NCI-H526 (cell line): ENCODE measurements around the gene BRINP1.

Experiments used
- DNase-seq, 2 experiments: peaks; one replicate each; lab custom pipeline; 2025; lab: John Stamatoyannopoulos, UW

BRINP1 gene

GRCh38 chr9:119339056-119339455 lies 30.2 kb downstream of the BRINP1 start:
- no peak for DNase-seq

- DNase-seq: no peak
These were observed 31.7 kb downstream of the BRINP1 start for GRCh38 chr9:119337573-119337972.

- no peak for DNase-seq
These were observed 34.5 kb downstream of the BRINP1 start for GRCh38 chr9:119334745-119335144.

GRCh38 chr9:119333507-119334229 lies 35.6 kb downstream of the BRINP1 start:
- DNase-seq: no peak

GRCh38 chr9:119332522-119332921 lies 36.7 kb downstream of the BRINP1 start:
- no peak for DNase-seq

GRCh38 chr9:119322184-119322583 lies 47.1 kb downstream of the BRINP1 start:
- DNase-seq: no peak

GRCh38 chr9:119318371-119318770 lies 50.9 kb downstream of the BRINP1 start:
- no peak for DNase-seq

GRCh38 chr9:119313846-119314245 lies 55.4 kb downstream of the BRINP1 start:
- DNase-seq: no peak

- DNase-seq: no peak
These were observed 58.5 kb downstream of the BRINP1 start for GRCh38 chr9:119310741-119311140.

- DNase-seq: no peak
These were observed 61.8 kb downstream of the BRINP1 start for GRCh38 chr9:119307471-119307870.

- no peak for DNase-seq
These were observed 64.7 kb downstream of the BRINP1 start for GRCh38 chr9:119304555-119304954.

GRCh38 chr9:119302988-119303698 lies 66.1 kb downstream of the BRINP1 start:
- no peak for DNase-seq

- DNase-seq: no peak
These were observed 71.0 kb downstream of the BRINP1 start for GRCh38 chr9:119298076-119298853.

GRCh38 chr9:119291554-119291953 lies 77.7 kb downstream of the BRINP1 start:
- DNase-seq: no peak

GRCh38 chr9:119289740-119290433 lies 79.3 kb downstream of the BRINP1 start:
- DNase-seq: peak in 1 of 2 experiments; percentile 54

GRCh38 chr9:119284587-119285337 lies 84.5 kb downstream of the BRINP1 start:
- no peak for DNase-seq

GRCh38 chr9:119284118-119284517 lies 85.1 kb downstream of the BRINP1 start:
- DNase-seq: peak in 1 of 2 experiments; percentile 0

GRCh38 chr9:119283078-119283794 lies 86.0 kb downstream of the BRINP1 start:
- DNase-seq: no peak

GRCh38 chr9:119282476-119283077 lies 86.7 kb downstream of the BRINP1 start:
- no peak for DNase-seq
